Activated naive CD8-positive, alpha-beta T cell treated with anti-CD3 and anti-CD28 coated beads, Interleukin-2, amount 10 ng/mL, durations not matched to agents 7 days and 5 days (primary cell): ENCODE data around the gene RAB22A. TPM values are rescaled to one million over a fixed set of nuclear protein-coding genes. Genes with fewer than 3 reads are reported as not detected.

Source experiments
- ATAC-seq: fragments of 150-1000 bp; cut with Tn5 transposase; one replicate; pipeline ENCODE4 v1.10.0; 2021; ENCODE audit warnings: low read depth, moderate library complexity
- POLR2A ChIA-PET: fragments of 350-600 bp; sonication (Branson Sonifier 250); formaldehyde crosslinking; loops from one replicate; lab custom pipeline; 2021; ENCODE audit warnings: antibody characterized with exemption; lab: Charles Lee
- DNase-seq: peaks from one replicate; pipeline ENCODE4 v3.0.0; 2021
- H3K27ac Mint-ChIP-seq: one replicate; pipeline ENCODE4 v1.8.0; 2022; ENCODE audit warnings: mild to moderate bottlenecking, mixed read lengths
- H3K27me3 Mint-ChIP-seq: one replicate; pipeline ENCODE4 v1.8.0; 2022; ENCODE audit warnings: mild to moderate bottlenecking, moderate library complexity, mixed read lengths
- H3K36me3 Mint-ChIP-seq: one replicate; pipeline ENCODE4 v1.8.0; 2021; ENCODE audit warnings: mild to moderate bottlenecking, mixed read lengths
- H3K4me1 Mint-ChIP-seq: one replicate; pipeline ENCODE4 v1.8.0; 2021; ENCODE audit warnings: mixed read lengths
- H3K4me3 Mint-ChIP-seq: one replicate; pipeline ENCODE4 v1.8.0; 2022; ENCODE audit warnings: mild to moderate bottlenecking, moderate library complexity, mixed read lengths
- H3K9me3 Mint-ChIP-seq: one replicate; pipeline ENCODE4 v1.8.0; 2021; ENCODE audit warnings: mixed read lengths
- total RNA-seq, 2 experiments: library from RNA; stranded (reverse); gene quantifications; one replicate each; pipeline ENCODE4 v1.2.3, GENCODE V29; 2021

RAB22A gene
- total RNA-seq, 2 experiments from 2014 or later: 17.3 to 18.5 TPM

DNA sequence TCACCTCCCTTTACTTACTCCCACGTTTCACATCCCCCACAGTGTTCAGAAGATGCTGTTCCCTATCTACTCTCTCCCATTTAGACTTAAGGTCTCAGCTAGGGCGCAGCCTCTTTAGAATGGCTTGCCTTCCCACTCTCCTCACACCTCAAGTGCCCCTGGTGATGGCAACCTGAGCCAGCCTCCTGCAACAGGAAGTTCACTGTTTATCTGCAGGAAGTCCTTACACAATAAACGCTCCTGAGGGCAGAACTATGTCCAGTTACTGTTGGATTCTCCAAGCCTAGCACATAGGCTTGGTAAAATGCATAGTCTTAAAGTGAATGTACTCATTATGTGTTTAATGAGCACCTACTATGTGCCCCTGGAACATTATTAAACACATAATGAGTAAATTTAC lies 21.9 kb upstream of the RAB22A start:
- H3K27ac Mint-ChIP-seq: no peak overlapping the region
- no peaks in the 10 kb centered on the region for H3K27me3 Mint-ChIP-seq
- H3K36me3 Mint-ChIP-seq: peaks cover 18% of the 10 kb centered on the region
- no peak for ATAC-seq
- H3K4me1 Mint-ChIP-seq: peaks cover 13% of the 10 kb centered on the region
- H3K9me3 Mint-ChIP-seq: no peaks in the 10 kb centered on the region
- DNase-seq: no peak
- POLR2A ChIA-PET: no interaction called here
- no peak overlapping the region for H3K4me3 Mint-ChIP-seq

DNA sequence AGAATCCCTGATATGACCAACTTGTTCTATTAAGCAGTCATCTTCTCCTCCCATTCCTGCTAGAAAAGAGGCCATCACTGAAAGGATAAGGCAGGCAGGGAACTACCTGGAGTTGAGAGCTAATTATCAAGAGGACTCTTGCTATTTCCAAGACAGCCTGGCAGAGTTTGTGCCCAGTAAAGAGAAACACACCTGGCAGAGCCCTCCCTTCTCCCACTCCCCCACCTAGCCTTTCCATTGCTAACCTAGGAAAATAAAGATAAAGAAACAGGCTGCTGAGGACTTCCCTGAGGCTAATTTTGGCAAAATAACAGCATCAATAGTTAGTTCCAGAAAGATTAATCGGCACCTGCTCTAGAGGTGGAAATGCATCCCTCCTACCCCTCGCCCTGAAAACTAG lies 20.4 kb upstream of the RAB22A start:
- no peak for DNase-seq
- POLR2A ChIA-PET: no interaction called here
- no peaks in the 10 kb centered on the region for H3K27me3 Mint-ChIP-seq
- peaks cover 15% of the 10 kb centered on the region for H3K4me1 Mint-ChIP-seq
- no peaks in the 10 kb centered on the region for H3K9me3 Mint-ChIP-seq
- H3K4me3 Mint-ChIP-seq: no peak overlapping the region
- no peak for ATAC-seq
- H3K36me3 Mint-ChIP-seq: peaks cover 19% of the 10 kb centered on the region
- no peak overlapping the region for H3K27ac Mint-ChIP-seq

DNA sequence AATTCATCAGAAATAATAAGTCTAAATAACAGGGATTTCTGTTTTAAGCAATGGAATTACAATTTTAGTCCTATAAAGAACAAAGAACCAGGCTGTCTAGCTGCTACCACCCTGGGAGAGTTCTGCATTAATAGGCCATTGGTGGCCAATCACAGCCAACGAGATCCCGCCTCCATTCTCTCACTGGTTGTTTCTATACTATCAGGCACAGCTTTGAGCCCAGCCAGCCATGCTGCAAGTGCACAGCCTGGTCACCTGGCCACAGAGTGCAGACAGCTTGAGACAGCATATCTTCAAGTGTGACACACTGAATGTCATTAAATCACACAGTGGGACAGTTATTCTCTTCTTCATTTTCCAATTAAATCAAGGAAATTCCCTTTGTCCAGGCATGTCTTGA lies 16.1 kb upstream of the RAB22A start:
- H3K4me3 Mint-ChIP-seq: no peak overlapping the region

DNA sequence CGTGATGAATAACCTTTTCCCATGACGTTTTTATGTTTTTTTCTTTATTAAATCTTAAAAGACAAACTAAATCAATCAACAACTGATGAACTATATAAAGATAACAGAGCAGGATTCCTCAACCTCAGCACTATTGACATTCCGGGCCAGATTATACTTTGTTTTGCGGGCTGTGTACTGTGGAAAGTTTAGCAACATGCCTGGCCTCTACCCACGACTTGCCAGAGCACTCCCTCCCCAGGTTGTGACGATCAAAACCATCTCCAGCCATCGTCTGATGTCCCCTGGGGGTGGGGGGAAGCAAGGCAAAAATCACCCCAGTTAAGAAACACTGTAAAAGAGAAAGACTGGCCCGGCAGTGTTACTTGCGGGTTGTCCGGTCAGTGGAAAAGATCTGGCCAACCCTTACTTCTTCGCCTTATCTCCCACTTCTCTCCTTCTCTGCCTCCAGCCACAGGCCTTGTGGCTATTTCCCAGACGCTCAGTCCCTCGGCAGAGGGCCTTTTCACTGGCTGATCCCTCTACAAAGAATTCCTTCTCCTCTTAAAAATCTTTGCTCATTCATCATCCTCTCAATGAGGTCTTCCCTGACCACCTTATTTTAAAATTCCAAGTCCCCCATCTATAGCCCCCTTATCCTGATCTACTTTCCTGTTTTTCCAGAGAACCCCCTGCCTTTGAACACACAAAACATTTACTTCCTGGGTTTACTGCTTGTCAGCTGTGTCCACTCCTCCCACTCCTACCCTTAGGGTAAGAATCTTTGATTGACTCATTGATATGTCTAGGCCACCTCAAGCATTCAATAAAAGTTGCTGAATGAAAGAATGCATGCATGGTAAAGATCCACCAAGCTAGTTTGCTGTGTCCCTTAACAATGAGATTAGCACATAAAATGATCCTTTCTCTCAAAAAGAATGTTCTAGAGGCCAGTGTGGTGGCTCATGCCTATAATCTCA lies 14.7 kb upstream of the RAB22A start:
- peaks cover 8% of the 10 kb centered on the region for H3K36me3 Mint-ChIP-seq
- POLR2A ChIA-PET: no interaction called here
- H3K4me3 Mint-ChIP-seq: no peak overlapping the region
- peaks cover 14% of the 10 kb centered on the region for H3K4me1 Mint-ChIP-seq
- H3K9me3 Mint-ChIP-seq: no peaks in the 10 kb centered on the region
- H3K27me3 Mint-ChIP-seq: no peaks in the 10 kb centered on the region
- ATAC-seq (no peak), DNase-seq (no peak)
- no peak overlapping the region for H3K27ac Mint-ChIP-seq

More for the DNA sequence above, 16.1 kb upstream of the RAB22A start:
- Mint-ChIP-seq H3K9me3 (no peaks in the 10 kb centered on the region), H3K27me3 (no peaks in the 10 kb centered on the region), H3K36me3 (peaks cover 8% of the 10 kb centered on the region), H3K27ac (no peak overlapping the region), H3K4me1 (peaks cover 14% of the 10 kb centered on the region)
- DNase-seq (no peak), ATAC-seq (no peak)
- POLR2A ChIA-PET: no interaction called here

DNA sequence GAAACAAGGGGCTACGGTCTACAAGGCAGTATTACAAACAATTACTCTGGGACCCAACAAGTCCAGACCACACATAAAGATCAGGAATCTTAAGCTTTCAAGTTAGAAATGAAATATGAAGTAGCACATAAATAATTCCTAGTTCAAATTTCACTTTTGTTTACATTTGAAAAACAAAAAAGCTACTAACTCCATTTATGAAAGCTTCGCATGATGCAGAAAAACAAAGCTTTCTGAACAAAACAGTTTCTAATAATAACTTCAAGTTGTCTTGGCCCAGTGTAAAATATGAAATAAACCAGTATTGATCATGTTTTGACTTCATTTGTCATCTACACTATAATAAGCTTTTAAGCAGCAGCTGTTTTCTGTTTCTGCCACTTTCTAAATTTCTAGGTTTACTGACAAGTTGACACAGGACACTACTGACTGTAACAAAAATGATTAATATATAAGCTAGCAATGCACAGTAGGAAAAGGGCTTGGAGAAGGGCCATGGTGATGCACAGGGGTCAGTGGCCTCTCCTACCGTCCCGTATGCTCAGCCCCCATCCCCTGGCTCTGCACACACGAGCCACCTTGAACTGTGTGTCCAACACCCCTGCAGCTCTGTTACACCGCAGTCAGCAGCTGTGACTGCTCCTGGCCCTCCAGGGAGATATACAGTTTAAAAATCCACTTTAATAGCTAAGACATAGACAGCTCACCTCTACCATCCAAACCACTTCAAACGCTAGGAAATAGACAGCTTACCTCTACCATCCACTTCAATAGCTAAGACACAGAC lies 13.3 kb upstream of the RAB22A start:
- DNase-seq: no peak
- Mint-ChIP-seq H3K27me3 (no peaks in the 10 kb centered on the region), H3K4me1 (peaks cover 14% of the 10 kb centered on the region), H3K36me3 (peaks cover 14% of the 10 kb centered on the region), H3K9me3 (no peaks in the 10 kb centered on the region), H3K27ac (no peak overlapping the region), H3K4me3 (no peak overlapping the region)
- POLR2A ChIA-PET: interaction anchor here (1.4 kb wide), 1 partner anchor 10 kb away, joined by 4 read pairs; no protein-coding TSS in a partner anchor
- ATAC-seq: no peak

DNA sequence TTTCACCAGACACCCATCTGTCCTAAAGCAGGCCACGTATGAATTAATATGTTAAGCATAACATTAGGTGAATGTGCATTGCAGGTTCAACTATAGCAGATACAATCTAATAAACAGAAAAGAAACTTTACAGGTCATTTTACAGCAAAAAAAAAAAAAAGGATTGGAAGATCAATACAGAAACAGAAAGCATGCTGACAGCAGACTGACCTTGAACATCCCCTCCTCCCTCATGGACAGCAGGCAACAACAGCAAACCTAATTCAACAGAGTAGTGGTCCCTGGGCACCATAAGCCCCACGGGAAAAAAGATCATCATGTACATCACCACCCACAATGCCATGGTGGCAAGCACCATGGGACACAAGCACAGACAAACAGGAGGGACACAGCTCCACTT lies 12.1 kb upstream of the RAB22A start:
- POLR2A ChIA-PET: no interaction called here
- Mint-ChIP-seq H3K9me3 (no peaks in the 10 kb centered on the region), H3K36me3 (peaks cover 16% of the 10 kb centered on the region), H3K27ac (peak overlapping the region; percentile 13), H3K27me3 (no peaks in the 10 kb centered on the region), H3K4me3 (no peak overlapping the region), H3K4me1 (peaks cover 14% of the 10 kb centered on the region)
- DNase-seq (no peak), ATAC-seq (no peak)

DNA sequence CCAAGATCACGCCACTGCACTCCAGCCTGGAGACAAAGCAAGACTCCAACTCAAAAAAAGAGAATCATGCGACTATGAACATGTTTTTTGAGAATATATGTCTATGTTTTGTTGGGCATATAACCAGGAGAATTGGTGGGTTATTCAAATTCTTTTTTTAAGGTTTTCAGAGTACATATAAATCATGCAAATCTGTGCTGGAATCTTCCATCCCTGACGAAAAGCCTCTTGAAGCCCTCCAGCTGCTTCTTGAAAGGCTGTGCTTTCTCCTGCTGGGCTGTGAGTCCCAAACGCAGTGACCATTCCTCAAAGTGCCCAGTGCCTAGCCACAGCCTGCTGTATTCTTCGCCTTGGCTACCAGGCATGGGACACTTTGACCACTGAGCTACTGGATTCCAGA lies 9.2 kb upstream of the RAB22A start:
- Mint-ChIP-seq H3K36me3 (peaks cover 20% of the 10 kb centered on the region), H3K27me3 (no peaks in the 10 kb centered on the region), H3K9me3 (no peaks in the 10 kb centered on the region), H3K27ac (no peak overlapping the region), H3K4me3 (no peak overlapping the region), H3K4me1 (peaks cover 15% of the 10 kb centered on the region)
- POLR2A ChIA-PET: no interaction called here
- ATAC-seq (no peak), DNase-seq (no peak)

DNA sequence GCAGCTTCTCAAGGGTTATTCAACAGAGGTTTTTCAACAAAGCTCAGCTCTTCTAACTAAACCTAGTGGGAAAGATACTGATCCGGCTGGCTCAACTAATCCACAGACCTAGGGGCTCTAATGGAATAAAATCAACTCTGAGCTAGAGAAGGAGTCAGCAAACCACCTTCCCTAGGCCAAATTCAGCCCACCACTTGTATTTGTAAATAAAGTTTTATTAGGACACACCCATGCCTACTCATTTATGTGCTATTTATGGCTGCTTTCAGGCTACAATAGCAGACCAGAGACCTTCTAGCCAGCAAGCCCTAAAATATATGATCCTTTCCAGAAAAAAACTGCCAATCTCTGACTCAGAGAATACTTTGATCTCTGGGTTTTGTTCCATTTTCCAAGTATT lies 6.0 kb upstream of the RAB22A start:
- H3K36me3 Mint-ChIP-seq: peaks cover 16% of the 10 kb centered on the region
- ATAC-seq: no peak
- POLR2A ChIA-PET: no interaction called here
- no peak for DNase-seq
- no peak overlapping the region for H3K27ac Mint-ChIP-seq
- no peaks in the 10 kb centered on the region for H3K9me3 Mint-ChIP-seq
- H3K27me3 Mint-ChIP-seq: no peaks in the 10 kb centered on the region
- H3K4me3 Mint-ChIP-seq: no peak overlapping the region
- H3K4me1 Mint-ChIP-seq: peaks cover 25% of the 10 kb centered on the region

DNA sequence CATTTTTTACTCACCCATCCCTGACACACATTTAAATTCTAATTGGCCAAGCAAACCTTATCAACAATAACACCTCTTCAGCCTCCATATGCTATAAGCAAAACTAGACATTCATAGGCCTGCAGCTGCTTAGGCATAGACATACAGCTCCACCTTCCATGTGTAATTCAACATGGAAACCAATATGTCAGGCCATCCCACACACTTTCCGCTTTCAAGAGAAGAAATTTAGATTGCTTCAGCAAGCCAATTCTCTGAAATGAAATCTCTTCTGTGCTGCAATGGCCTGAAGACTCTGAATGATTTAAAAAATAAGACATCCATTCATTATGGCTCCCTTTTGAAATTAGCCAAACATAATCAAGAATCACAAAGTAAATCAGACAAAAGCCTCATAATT lies 4.5 kb upstream of the RAB22A start:
- ATAC-seq: no peak
- no peak overlapping the region for H3K4me3 Mint-ChIP-seq
- peaks cover 16% of the 10 kb centered on the region for H3K36me3 Mint-ChIP-seq
- DNase-seq: no peak
- no peaks in the 10 kb centered on the region for H3K27me3 Mint-ChIP-seq
- H3K27ac Mint-ChIP-seq: no peak overlapping the region
- POLR2A ChIA-PET: no interaction called here
- H3K4me1 Mint-ChIP-seq: peaks cover 25% of the 10 kb centered on the region
- no peaks in the 10 kb centered on the region for H3K9me3 Mint-ChIP-seq

DNA sequence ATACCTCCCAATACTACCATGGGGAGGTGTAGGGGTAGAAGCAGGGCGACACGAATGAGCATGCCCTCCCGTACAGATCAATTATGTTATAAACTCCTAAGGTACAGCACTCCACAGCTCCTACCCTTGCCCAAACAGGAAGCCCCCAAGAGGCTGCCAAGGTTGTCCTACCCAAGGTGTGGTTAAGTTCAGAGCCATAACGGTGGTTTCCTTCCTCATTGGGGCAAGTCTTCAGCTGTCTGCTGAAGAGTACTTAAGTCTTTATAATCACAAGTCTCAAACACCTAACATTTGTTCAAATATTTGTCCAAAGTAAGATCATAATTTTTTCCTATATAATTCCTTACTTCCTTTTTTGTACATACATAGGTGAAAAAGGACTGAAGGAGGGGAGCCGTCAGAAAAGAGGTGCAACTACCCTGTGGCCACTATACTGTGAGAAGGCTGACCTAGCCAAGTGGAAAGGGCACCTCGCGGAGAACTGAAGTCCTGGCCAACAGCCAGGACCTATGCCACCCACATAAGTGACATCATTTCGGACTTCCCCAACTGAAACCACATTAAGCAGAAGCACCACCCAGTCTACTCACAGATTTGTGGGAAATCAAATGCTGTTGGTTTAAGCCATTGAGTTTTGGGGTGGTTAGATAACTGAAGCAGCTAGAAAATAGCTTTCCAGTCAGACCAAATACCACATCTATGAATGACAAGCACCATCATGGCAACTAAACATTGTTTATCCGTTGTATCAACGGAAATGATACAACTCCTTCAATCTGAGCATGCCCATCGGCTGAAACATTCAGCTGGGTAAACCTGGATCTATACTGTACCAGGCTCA lies 2.9 kb upstream of the RAB22A start:
- H3K36me3 Mint-ChIP-seq: peaks cover 13% of the 10 kb centered on the region
- DNase-seq (peak; percentile 48), ATAC-seq (peak; percentile 54)
- POLR2A ChIA-PET: interaction anchor here (0.5 to 2.1 kb wide), 7 partner anchors 10 to 686 kb away, joined by 3 to 12 read pairs (median 5); partner anchors contain the start of genes STX16, VAPB and ZBP1
- peak overlapping the region; percentile 85 for H3K4me3 Mint-ChIP-seq
- no peaks in the 10 kb centered on the region for H3K9me3 Mint-ChIP-seq
- peak overlapping the region; percentile 76 for H3K27ac Mint-ChIP-seq
- H3K27me3 Mint-ChIP-seq: no peaks in the 10 kb centered on the region
- H3K4me1 Mint-ChIP-seq: peaks cover 31% of the 10 kb centered on the region

DNA sequence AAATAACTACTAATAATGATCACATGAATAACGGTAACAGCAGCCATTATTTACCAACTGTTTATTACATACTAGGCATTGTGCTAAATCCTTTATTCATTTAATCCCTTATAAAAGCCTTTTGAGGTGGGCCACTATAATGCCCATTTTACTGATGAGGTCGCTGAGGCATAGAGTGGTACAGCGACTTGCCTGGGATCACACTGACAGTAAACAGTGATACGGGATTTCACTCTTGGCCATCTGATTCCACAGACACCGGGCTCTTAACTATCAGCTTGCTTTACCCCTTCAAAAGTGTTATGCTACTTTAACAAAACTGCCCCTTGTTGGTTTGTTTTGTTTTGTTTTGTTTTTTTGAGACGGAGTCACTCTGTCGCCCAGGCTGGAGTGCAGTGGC lies 2.2 kb upstream of the RAB22A start:
- Mint-ChIP-seq H3K27ac (peak overlapping the region; percentile 76), H3K4me1 (peaks cover 33% of the 10 kb centered on the region), H3K27me3 (no peaks in the 10 kb centered on the region), H3K9me3 (no peaks in the 10 kb centered on the region), H3K36me3 (peaks cover 15% of the 10 kb centered on the region), H3K4me3 (peak overlapping the region; percentile 85)
- POLR2A ChIA-PET: interaction anchor here (1.1 to 2.1 kb wide), 3 partner anchors 82 to 687 kb away, joined by 6 to 12 read pairs (median 10); partner anchors contain the start of genes STX16, VAPB and ZBP1
- DNase-seq (no peak), ATAC-seq (no peak)

DNA sequence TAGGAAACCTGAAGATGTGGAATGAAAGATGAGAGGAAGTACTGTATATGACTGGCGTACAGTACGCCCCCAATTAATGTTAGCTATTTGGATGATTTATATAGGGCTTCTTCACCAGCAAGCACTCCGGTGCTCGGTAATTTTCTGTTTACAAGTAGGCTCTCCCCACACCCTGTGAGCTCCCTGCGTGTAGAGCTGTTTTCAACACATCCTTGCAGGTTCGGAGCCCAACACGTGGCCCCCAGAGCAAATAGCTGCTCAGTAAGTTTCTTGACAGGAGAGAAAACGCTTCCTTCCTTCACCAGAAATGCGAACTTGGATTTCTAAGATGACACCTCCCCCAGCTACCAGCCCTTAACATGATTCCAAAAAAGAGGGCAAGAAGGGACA lies 1.2 kb upstream of the RAB22A start:
- Mint-ChIP-seq H3K27me3 (no peaks in the 10 kb centered on the region), H3K36me3 (peaks cover 17% of the 10 kb centered on the region), H3K27ac (peak overlapping the region; percentile 73), H3K4me1 (peaks cover 39% of the 10 kb centered on the region), H3K4me3 (peak overlapping the region; percentile 85), H3K9me3 (no peaks in the 10 kb centered on the region)
- ATAC-seq (no peak), DNase-seq (no peak)
- POLR2A ChIA-PET: interaction anchor here (3.2 kb wide), 1 partner anchor 81 kb away, joined by 17 read pairs; the partner anchor contains the start of gene VAPB
